Measurements from ENCODE around the gene KIFC3. TPM values are rescaled to one million over a fixed set of nuclear protein-coding genes. Genes with fewer than 3 reads are reported as not detected.

Gene KIFC3
- total RNA-seq, 1 experiment from 2014 or later = 32.6 TPM

GRCh38 chr16:57725151-57725550 lies 77.1 kb downstream of the KIFC3 start:
- no peaks in the 10 kb centered on the region for H4K20me1 ChIP-seq (ENCODE audit: low read length)
- H3K9me3 ChIP-seq (ENCODE audit: low read length) = no peaks in the 10 kb centered on the region
- no peak overlapping the region for H3K27ac ChIP-seq (ENCODE audit: low read length)
- H3K9ac ChIP-seq (ENCODE audit: low read length) = no peak overlapping the region
- TF ChIP-seq CTCF (conservative IDR thresholded peaks at IDR 0.05; ENCODE audit: low read depth, low read length) (no peak), EZH2 (IDR thresholded peaks at IDR 0.05; ENCODE audit: low read length, unreplicated experiment) (no peak), EZH2phosphoT487 (IDR thresholded peaks at IDR 0.05; ENCODE audit: borderline replicate concordance, low read length) (no peak)
- intact Hi-C loops (cut with micrococcal nuclease) = no loop called here
- ATAC-seq = no peak
- no peaks in the 10 kb centered on the region for H3K4me1 ChIP-seq (ENCODE audit: insufficient read depth, low read length)
- no peak for DNase-seq
- H3K4me3 ChIP-seq (ENCODE audit: low read length) = no peak overlapping the region
- H3K36me3 ChIP-seq (ENCODE audit: low read depth, low read length) = no peaks in the 10 kb centered on the region; the same call in 1 of the 2 replicates
- ChIA-PET POLR2A (ENCODE audit: unreplicated experiment) (no interaction called here), CTCF (no interaction called here)
- H3F3A ChIP-seq (ENCODE audit: low read length, unreplicated experiment) = no peaks in the 10 kb centered on the region
- H3K79me2 ChIP-seq (ENCODE audit: low read length) = no peaks in the 10 kb centered on the region
- H3K9me2 ChIP-seq (replicated peaks; ENCODE audit: low read length) = no peaks in the 10 kb centered on the region
- H2AFZ ChIP-seq (ENCODE audit: low read length) = no peak overlapping the region
- no peaks in the 10 kb centered on the region for H3K27me3 ChIP-seq (ENCODE audit: low read length)
- no peak overlapping the region for H3K4me2 ChIP-seq (ENCODE audit: low read length)
- no TSS peak for BruUV-seq (replicated peaks)

DNA sequence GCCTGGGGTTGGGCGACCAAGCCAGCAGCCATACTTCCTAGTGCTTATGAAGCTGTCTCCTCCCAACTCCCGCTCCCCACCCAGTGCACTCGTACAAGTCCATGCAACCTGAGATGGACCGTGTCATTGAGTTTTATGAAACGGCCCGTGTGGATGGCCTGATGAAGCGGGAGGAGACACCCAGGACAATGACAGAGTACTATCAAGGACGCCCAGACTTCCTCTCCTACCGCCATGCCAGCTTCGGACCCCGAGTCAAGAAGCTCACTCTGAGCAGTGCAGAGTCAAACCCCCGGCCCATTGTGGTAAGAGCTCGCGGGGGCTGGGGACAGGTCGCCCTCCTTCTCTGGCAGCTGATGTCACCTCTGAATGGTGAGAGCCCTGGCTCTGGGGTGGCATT lies 77.8 kb downstream of the KIFC3 start:
- Histone ChIP-seq H2AFZ (ENCODE audit: low read length) (no peak overlapping the region), H3K9me3 (ENCODE audit: low read length) (no peaks in the 10 kb centered on the region), H3K27me3 (ENCODE audit: low read length) (no peaks in the 10 kb centered on the region), H3K9me2 (replicated peaks; ENCODE audit: low read length) (no peaks in the 10 kb centered on the region), H4K20me1 (ENCODE audit: low read length) (no peaks in the 10 kb centered on the region), H3K36me3 (ENCODE audit: low read depth, low read length) (no peaks in the 10 kb centered on the region; the same call in 1 of the 2 replicates), H3K27ac (ENCODE audit: low read length) (no peak overlapping the region), H3F3A (ENCODE audit: low read length, unreplicated experiment) (no peaks in the 10 kb centered on the region), H3K4me2 (ENCODE audit: low read length) (no peak overlapping the region), H3K79me2 (ENCODE audit: low read length) (no peaks in the 10 kb centered on the region), H3K4me3 (ENCODE audit: low read length) (no peak overlapping the region), H3K9ac (ENCODE audit: low read length) (no peak overlapping the region), H3K4me1 (ENCODE audit: insufficient read depth, low read length) (no peaks in the 10 kb centered on the region)
- TF ChIP-seq CTCF (conservative IDR thresholded peaks at IDR 0.05; ENCODE audit: low read depth, low read length) = no peak
- TF ChIP-seq EZH2 (IDR thresholded peaks at IDR 0.05; ENCODE audit: low read length, unreplicated experiment) = no peak
- no peak for TF ChIP-seq EZH2phosphoT487 (IDR thresholded peaks at IDR 0.05; ENCODE audit: borderline replicate concordance, low read length)
- DNase-seq (no peak), ATAC-seq (no peak)
- BruUV-seq (replicated peaks) = no TSS peak
- intact Hi-C loops (cut with micrococcal nuclease) = loop anchor here (5.0 kb wide), 1 partner anchor 132 kb away; no protein-coding TSS in a partner anchor
- ChIA-PET POLR2A (ENCODE audit: unreplicated experiment) (no interaction called here), CTCF (no interaction called here)

DNA sequence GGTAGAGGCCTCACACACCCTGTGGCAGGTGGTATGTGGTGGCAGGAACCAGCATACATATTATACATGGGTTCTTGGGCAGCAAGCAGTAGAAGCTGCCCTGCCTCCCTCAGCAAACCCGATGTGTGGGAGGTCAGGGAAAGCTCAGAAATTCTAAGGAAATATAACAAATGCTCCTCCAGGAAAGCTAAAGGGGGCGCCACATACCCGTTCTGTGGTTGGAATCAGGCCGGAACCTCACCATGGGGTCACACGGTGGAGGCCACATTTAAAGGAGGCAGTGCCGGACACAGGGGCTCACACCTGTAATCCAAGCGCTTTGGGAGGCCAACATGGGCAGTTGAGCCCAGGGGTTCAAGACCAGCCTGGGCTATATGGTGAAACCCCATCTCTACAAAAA lies 79.1 kb downstream of the KIFC3 start:
- POLR2A ChIA-PET (ENCODE audit: unreplicated experiment) = no interaction called here
- ATAC-seq = no peak
- no peaks in the 10 kb centered on the region for H3F3A ChIP-seq (ENCODE audit: low read length, unreplicated experiment)
- H2AFZ ChIP-seq (ENCODE audit: low read length) = no peak overlapping the region
- H3K4me3 ChIP-seq (ENCODE audit: low read length) = no peak overlapping the region
- no peak overlapping the region for H3K4me2 ChIP-seq (ENCODE audit: low read length)
- no TSS peak for BruUV-seq (replicated peaks)
- CTCF ChIA-PET = no interaction called here
- H3K27me3 ChIP-seq (ENCODE audit: low read length) = no peaks in the 10 kb centered on the region
- no peaks in the 10 kb centered on the region; the same call in 1 of the 2 replicates for H3K36me3 ChIP-seq (ENCODE audit: low read depth, low read length)
- H3K9me3 ChIP-seq (ENCODE audit: low read length) = no peaks in the 10 kb centered on the region
- no peaks in the 10 kb centered on the region for H4K20me1 ChIP-seq (ENCODE audit: low read length)
- H3K27ac ChIP-seq (ENCODE audit: low read length) = no peak overlapping the region
- H3K4me1 ChIP-seq (ENCODE audit: insufficient read depth, low read length) = no peaks in the 10 kb centered on the region
- H3K79me2 ChIP-seq (ENCODE audit: low read length) = no peaks in the 10 kb centered on the region
- DNase-seq = no peak
- TF ChIP-seq EZH2phosphoT487 (IDR thresholded peaks at IDR 0.05; ENCODE audit: borderline replicate concordance, low read length) = no peak
- TF ChIP-seq CTCF (conservative IDR thresholded peaks at IDR 0.05; ENCODE audit: low read depth, low read length) = peak; percentile 34; the same call in 1 of the 2 replicates
- no peak for TF ChIP-seq EZH2 (IDR thresholded peaks at IDR 0.05; ENCODE audit: low read length, unreplicated experiment)
- intact Hi-C loops (cut with micrococcal nuclease) = loop anchor here (5.0 kb wide), 1 partner anchor 131 kb away; no protein-coding TSS in a partner anchor
- no peak overlapping the region for H3K9ac ChIP-seq (ENCODE audit: low read length)
- no peaks in the 10 kb centered on the region for H3K9me2 ChIP-seq (replicated peaks; ENCODE audit: low read length)

All from PC-3 (cell line).